ENCODE results near the gene RAB40C.
A peak's percentile ranks its signal among the peaks of the same experiment; 100 is the strongest.

DNA sequence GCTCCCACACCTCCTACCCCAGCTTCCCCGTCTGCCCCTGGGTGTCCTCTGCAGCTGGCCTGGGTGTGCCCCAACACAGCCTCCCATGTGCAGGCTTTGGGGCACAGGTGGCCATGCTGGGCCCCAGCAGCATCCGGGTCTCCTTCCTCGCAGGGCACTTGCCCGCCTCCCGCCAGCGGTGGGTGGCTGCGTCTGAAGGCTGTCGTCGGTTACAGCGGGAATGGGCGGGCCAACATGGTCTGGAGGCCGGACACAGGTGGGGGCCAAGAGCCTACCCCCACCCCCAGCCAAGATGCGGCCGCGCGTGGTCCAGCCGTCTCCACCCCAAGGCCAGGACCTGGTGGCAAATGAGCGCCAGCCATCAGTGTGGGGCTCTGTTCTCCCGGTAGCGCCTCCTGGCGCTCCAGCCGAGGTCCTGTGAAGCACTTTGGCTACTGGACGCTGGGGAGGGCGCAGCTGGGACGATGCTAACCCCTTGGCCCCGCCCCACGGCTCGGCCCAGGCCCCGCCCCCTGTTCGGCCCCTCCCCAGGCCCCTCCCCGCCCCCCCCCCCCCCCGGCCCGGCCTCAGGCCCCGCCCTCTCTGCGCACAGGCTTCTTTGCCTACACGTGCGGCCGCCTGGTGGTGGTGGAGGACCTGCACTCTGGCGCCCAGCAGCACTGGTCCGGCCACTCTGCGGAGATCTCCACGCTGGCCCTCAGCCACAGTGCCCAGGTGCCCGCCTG, 70.8 kb downstream of the RAB40C start:
- TF ChIP-seq POLR2A (IDR thresholded peaks at IDR 0.05; ENCODE audit: low read length) (no peak), EHMT2 (IDR thresholded peaks at IDR 0.05; ENCODE audit: low read depth) (no peak), HEYL (CRISPR knock-in tag; IDR thresholded peaks at IDR 0.05) (no peak), ZFP36 (IDR thresholded peaks at IDR 0.05; ENCODE audit: borderline replicate concordance, partially characterized antibody) (no peak), JUNB (IDR thresholded peaks at IDR 0.05) (no peak), TP53 (CRISPR knock-in tag; IDR thresholded peaks at IDR 0.05) (no peak), JUN (IDR thresholded peaks at IDR 0.05) (peak in 1 of 2 experiments; percentile 51; a peak in 2 of 5 replicates)
- TF ChIP-seq, protein P1, sequence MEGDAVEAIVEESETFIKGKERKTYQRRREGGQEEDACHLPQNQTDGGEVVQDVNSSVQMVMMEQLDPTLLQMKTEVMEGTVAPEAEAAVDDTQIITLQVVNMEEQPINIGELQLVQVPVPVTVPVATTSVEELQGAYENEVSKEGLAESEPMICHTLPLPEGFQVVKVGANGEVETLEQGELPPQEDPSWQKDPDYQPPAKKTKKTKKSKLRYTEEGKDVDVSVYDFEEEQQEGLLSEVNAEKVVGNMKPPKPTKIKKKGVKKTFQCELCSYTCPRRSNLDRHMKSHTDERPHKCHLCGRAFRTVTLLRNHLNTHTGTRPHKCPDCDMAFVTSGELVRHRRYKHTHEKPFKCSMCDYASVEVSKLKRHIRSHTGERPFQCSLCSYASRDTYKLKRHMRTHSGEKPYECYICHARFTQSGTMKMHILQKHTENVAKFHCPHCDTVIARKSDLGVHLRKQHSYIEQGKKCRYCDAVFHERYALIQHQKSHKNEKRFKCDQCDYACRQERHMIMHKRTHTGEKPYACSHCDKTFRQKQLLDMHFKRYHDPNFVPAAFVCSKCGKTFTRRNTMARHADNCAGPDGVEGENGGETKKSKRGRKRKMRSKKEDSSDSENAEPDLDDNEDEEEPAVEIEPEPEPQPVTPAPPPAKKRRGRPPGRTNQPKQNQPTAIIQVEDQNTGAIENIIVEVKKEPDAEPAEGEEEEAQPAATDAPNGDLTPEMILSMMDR (IDR thresholded peaks at IDR 0.05) = peak; percentile 48

All from A549 (cell line).